ENCODE measurements around the gene SFXN2. TPM values are rescaled to one million over a fixed set of nuclear protein-coding genes. Genes with fewer than 3 reads are reported as not detected.

SFXN2 gene
- total RNA-seq, 2 experiments from 2014 or later, result 38.1 to 45.1 TPM

- H3K27ac ChIP-seq (ENCODE audit: low read depth, low read length, poor library complexity, severe bottlenecking), result no peak overlapping the region
- DNase-seq (ENCODE audit: low spot score), result no peak
- H3K36me3 ChIP-seq (ENCODE audit: insufficient read depth, low read length), result peaks cover 5% of the 10 kb centered on the region; the same call in 1 of the 2 replicates
- H3K4me3 ChIP-seq (ENCODE audit: low read depth, low read length, poor library complexity, severe bottlenecking), result no peak overlapping the region
- H3K9me2 ChIP-seq (ENCODE audit: insufficient read depth, low read length), result no peaks in the 10 kb centered on the region
- peaks cover 15% of the 10 kb centered on the region for H3K4me1 ChIP-seq (ENCODE audit: insufficient read depth, low read length, poor library complexity, severe bottlenecking)
- ChIA-PET CTCF (ENCODE audit: unreplicated experiment) (interaction anchor here (0.6 kb wide), 1 partner anchor 18 kb away, joined by 3 read pairs; no protein-coding TSS in a partner anchor), POLR2A (interaction anchor here (1.3 kb wide), 1 partner anchor 9 kb away, joined by 5 read pairs; no protein-coding TSS in a partner anchor)
- intact Hi-C loops (cut with micrococcal nuclease; ENCODE audit: unreplicated experiment), result no loop called here
- H3K4me2 ChIP-seq (ENCODE audit: low read length), result no peak overlapping the region
- H3K79me2 ChIP-seq (ENCODE audit: insufficient read depth, low read depth, low read length), result no peaks in the 10 kb centered on the region
- no peaks in the 10 kb centered on the region for H4K20me1 ChIP-seq (ENCODE audit: insufficient read depth, low read length)
- H2AFZ ChIP-seq (ENCODE audit: low read length), result no peak overlapping the region
- no peaks in the 10 kb centered on the region for H3K9me3 ChIP-seq (ENCODE audit: low read length)
- no peak for TF ChIP-seq CTCF (conservative IDR thresholded peaks at IDR 0.05; ENCODE audit: low read length)
- TF ChIP-seq EZH2phosphoT487 (IDR thresholded peaks at IDR 0.05; ENCODE audit: borderline replicate concordance, low read depth, low read length), result no peak
- BruUV-seq (replicated peaks), result no TSS peak
These were observed 77.4 kb downstream of the SFXN2 start for GRCh38 chr10:102791754-102792395.

Other genes with a start within 250 kb of the SFXN2 start
- gene ACTR1A, start 211.9 kb upstream of the SFXN2 start, total RNA-seq (2014; rRNA removed; shearing (Covaris generic)), result 51.2 and 55.5 TPM in 2 replicates
- gene ACTR1A, start 211.9 kb upstream of the SFXN2 start, total RNA-seq (2022), result 68.3 and 72.8 TPM in 2 replicates
- 1.9 and 4.9 TPM in 2 replicates for gene SUFU, start 210.7 kb upstream of the SFXN2 start, total RNA-seq (2014; rRNA removed; shearing (Covaris generic))
- gene SUFU, start 210.7 kb upstream of the SFXN2 start, total RNA-seq (2022), result 10.0 and 10.1 TPM in 2 replicates
- 54.2 and 67.3 TPM in 2 replicates for gene TRIM8, start 70.2 kb upstream of the SFXN2 start, total RNA-seq (2014; rRNA removed; shearing (Covaris generic))
- 73.1 and 92.1 TPM in 2 replicates for gene TRIM8, start 70.2 kb upstream of the SFXN2 start, total RNA-seq (2022)
- 7.3 and 8.1 TPM in 2 replicates for gene ARL3, start 239 bp upstream of the SFXN2 start, total RNA-seq (2014; rRNA removed; shearing (Covaris generic))
- gene ARL3, start 239 bp upstream of the SFXN2 start, total RNA-seq (2022), result 11.7 and 12.5 TPM in 2 replicates
- gene WBP1L, start 29.3 kb downstream of the SFXN2 start, total RNA-seq (2014; rRNA removed; shearing (Covaris generic)), result 12.5 and 17.6 TPM in 2 replicates
- gene WBP1L, start 29.3 kb downstream of the SFXN2 start, total RNA-seq (2022), result 22.3 and 24.4 TPM in 2 replicates
- gene CYP17A1, start 122.8 kb downstream of the SFXN2 start, total RNA-seq (2014; rRNA removed; shearing (Covaris generic)), result not detected in 2 replicates
- not detected in 2 replicates for gene CYP17A1, start 122.8 kb downstream of the SFXN2 start, total RNA-seq (2022)
- gene BORCS7, start 139.6 kb downstream of the SFXN2 start, total RNA-seq (2014; rRNA removed; shearing (Covaris generic)), result 2.8 and 3.3 TPM in 2 replicates
- 4.5 and 5.6 TPM in 2 replicates for gene BORCS7, start 139.6 kb downstream of the SFXN2 start, total RNA-seq (2022)
- 0.59 TPM in 1 of 2 replicates, not detected in the other for gene AS3MT, start 154.8 kb downstream of the SFXN2 start, total RNA-seq (2014; rRNA removed; shearing (Covaris generic))
- gene AS3MT, start 154.8 kb downstream of the SFXN2 start, total RNA-seq (2022), result not detected in 2 replicates
- 5.8 and 7.2 TPM in 2 replicates for gene CNNM2, start 203.7 kb downstream of the SFXN2 start, total RNA-seq (2014; rRNA removed; shearing (Covaris generic))
- 6.6 and 7.9 TPM in 2 replicates for gene CNNM2, start 203.7 kb downstream of the SFXN2 start, total RNA-seq (2022)